HUES64 (cell line): Measurements from ENCODE around the gene ZFP92.

ENCODE experiments used
- H3K27ac ChIP-seq: 2 replicates; pipeline ENCODE4 v1.7.0; 2013; ENCODE audit warnings: low read depth, low read length, inconsistent platforms
- H3K27me3 ChIP-seq: 2 replicates; pipeline ENCODE4 v1.6.1; 2013; ENCODE audit warnings: mild to moderate bottlenecking, low read length; ENCODE audit not compliant: insufficient read depth
- H3K36me3 ChIP-seq: 2 replicates; pipeline ENCODE4 v1.6.1; 2013; ENCODE audit warnings: mild to moderate bottlenecking, low read length; ENCODE audit not compliant: insufficient read depth
- H3K4me1 ChIP-seq: 2 replicates; pipeline ENCODE4 v1.6.1; 2013; ENCODE audit warnings: mild to moderate bottlenecking, low read length, moderate library complexity; ENCODE audit not compliant: insufficient read depth
- H3K4me3 ChIP-seq: 2 replicates; pipeline ENCODE4 v1.5.1; 2013; ENCODE audit warnings: mild to moderate bottlenecking, low read length, moderate library complexity
- H3K9ac ChIP-seq: 2 replicates; pipeline ENCODE4 v1.6.1; 2013; ENCODE audit warnings: mild to moderate bottlenecking, low read depth, low read length
- H3K9me3 ChIP-seq: 2 replicates; pipeline ENCODE4 v1.6.1; 2013; ENCODE audit warnings: low read depth, low read length; ENCODE audit not compliant: insufficient read depth
- WGBS: fragments of 150-250, 120-280 bp; methylation state at CpG from one replicate; pipeline ENCODE4 v1.1.7; 2013; ENCODE audit warnings: missing lambda C conversion rate; 5-methylcytosine and 5-hydroxymethylcytosine counted together

ZFP92 gene

GRCh38 chrX:153442463-153442862 lies 31.2 kb downstream of the ZFP92 start:
- Histone ChIP-seq H3K36me3 (no peaks in the 10 kb centered on the region), H3K27ac (no peak overlapping the region), H3K9me3 (no peaks in the 10 kb centered on the region), H3K4me3 (no peak overlapping the region), H3K4me1 (no peaks in the 10 kb centered on the region), H3K9ac (no peak overlapping the region), H3K27me3 (no peaks in the 10 kb centered on the region)
- 96% methylated on average over 5 of the region's 5 CpGs for WGBS

GRCh38 chrX:153443476-153444332 lies 32.4 kb downstream of the ZFP92 start:
- 90% methylated on average over 25 of the region's 25 CpGs for WGBS
- H3K36me3 ChIP-seq: no peaks in the 10 kb centered on the region
- H3K9ac ChIP-seq: no peak overlapping the region
- H3K4me1 ChIP-seq: no peaks in the 10 kb centered on the region
- no peaks in the 10 kb centered on the region for H3K27me3 ChIP-seq
- H3K9me3 ChIP-seq: no peaks in the 10 kb centered on the region
- no peak overlapping the region for H3K4me3 ChIP-seq
- no peak overlapping the region for H3K27ac ChIP-seq

- Histone ChIP-seq H3K36me3 (no peaks in the 10 kb centered on the region), H3K4me3 (no peak overlapping the region), H3K4me1 (no peaks in the 10 kb centered on the region), H3K27me3 (no peaks in the 10 kb centered on the region), H3K9me3 (no peaks in the 10 kb centered on the region), H3K27ac (no peak overlapping the region), H3K9ac (no peak overlapping the region)
- WGBS: 95% methylated on average over 37 of the region's 37 CpGs
Measured at GRCh38 chrX:153444333-153445011, 33.2 kb downstream of the ZFP92 start.

GRCh38 chrX:153445106-153445855 lies 34.0 kb downstream of the ZFP92 start:
- Histone ChIP-seq H3K9ac (no peak overlapping the region), H3K27me3 (no peaks in the 10 kb centered on the region), H3K4me1 (no peaks in the 10 kb centered on the region), H3K27ac (no peak overlapping the region), H3K36me3 (no peaks in the 10 kb centered on the region), H3K4me3 (no peak overlapping the region), H3K9me3 (no peaks in the 10 kb centered on the region)
- WGBS: 95% methylated on average over 33 of the region's 35 CpGs

GRCh38 chrX:153445856-153446635 lies 34.8 kb downstream of the ZFP92 start, which contains the start of gene TREX2:
Gene TREX2, minus strand, starts transcription at chrX:153446056. Its CDS starts 626 bp downstream, at chrX:153445430.
- no peak within 1 kb of the TSS for H3K4me3 ChIP-seq
- no peaks in the 10 kb centered on the region for H3K4me1 ChIP-seq
- no peaks in the 10 kb centered on the region for H3K36me3 ChIP-seq
- H3K9me3 ChIP-seq: no peaks in the 10 kb centered on the region
- no peak within 1 kb of the TSS for H3K27ac ChIP-seq
- no peak within 1 kb of the TSS for H3K9ac ChIP-seq
- no peaks in the 10 kb centered on the region for H3K27me3 ChIP-seq
- WGBS: 92% methylated on average over 30 of the region's 30 CpGs

- H3K27ac ChIP-seq: no peak overlapping the region
- H3K9ac ChIP-seq: no peak overlapping the region
- H3K9me3 ChIP-seq: no peaks in the 10 kb centered on the region
- no peak overlapping the region for H3K4me3 ChIP-seq
- H3K36me3 ChIP-seq: 0 out of 2 replicates have a peak, but pooled peaks cover 2% of the 10 kb centered on the region
- H3K27me3 ChIP-seq: no peaks in the 10 kb centered on the region
- WGBS: 94% methylated on average over 10 of the region's 10 CpGs
- no peaks in the 10 kb centered on the region for H3K4me1 ChIP-seq
Measured at GRCh38 chrX:153446636-153446936, 35.3 kb downstream of the ZFP92 start.

- Histone ChIP-seq H3K27ac (no peak overlapping the region), H3K27me3 (no peaks in the 10 kb centered on the region), H3K4me1 (no peaks in the 10 kb centered on the region), H3K9me3 (no peaks in the 10 kb centered on the region), H3K36me3 (0 out of 2 replicates have a peak, but pooled peaks cover 4% of the 10 kb centered on the region), H3K9ac (no peak overlapping the region), H3K4me3 (no peak overlapping the region)
- 94% methylated on average over 17 of the region's 17 CpGs for WGBS
Measured at GRCh38 chrX:153446950-153447580, 35.8 kb downstream of the ZFP92 start.

- Histone ChIP-seq H3K27me3 (no peaks in the 10 kb centered on the region), H3K36me3 (0 out of 2 replicates have a peak, but pooled peaks cover 4% of the 10 kb centered on the region), H3K4me3 (no peak overlapping the region), H3K4me1 (no peaks in the 10 kb centered on the region), H3K27ac (no peak overlapping the region), H3K9me3 (no peaks in the 10 kb centered on the region), H3K9ac (no peak overlapping the region)
- 95% methylated on average over 7 of the region's 8 CpGs for WGBS
Measured at GRCh38 chrX:153447581-153447960, 36.3 kb downstream of the ZFP92 start.

GRCh38 chrX:153448556-153449367 lies 37.5 kb downstream of the ZFP92 start:
- no peaks in the 10 kb centered on the region for H3K27me3 ChIP-seq
- H3K4me1 ChIP-seq: no peaks in the 10 kb centered on the region
- 96% methylated on average over 20 of the region's 21 CpGs for WGBS
- no peak overlapping the region for H3K4me3 ChIP-seq
- H3K9ac ChIP-seq: no peak overlapping the region
- H3K9me3 ChIP-seq: no peaks in the 10 kb centered on the region
- no peak overlapping the region for H3K27ac ChIP-seq
- 0 out of 2 replicates have a peak, but pooled peaks cover 4% of the 10 kb centered on the region for H3K36me3 ChIP-seq
